Memory B cell (primary cell): ENCODE measurements around the gene CFAP299.

Source experiments
- ATAC-seq: fragments of 150-1000 bp; cut with Tn5 transposase; 2 replicates; pipeline ENCODE4 v1.10.0; 2021; ENCODE audit warnings: low read depth, mild to moderate bottlenecking, moderate library complexity
- DNase-seq, 2 donors: peaks; one replicate each; pipeline ENCODE4 v3.0.0; 2022; ENCODE audit warnings: low spot score in 2 of 2
- H3K27ac Mint-ChIP-seq: one replicate; pipeline ENCODE4 v1.8.0; 2022; ENCODE audit warnings: mild to moderate bottlenecking, moderate library complexity, mixed read lengths
- H3K27me3 Mint-ChIP-seq: one replicate; pipeline ENCODE4 v1.8.0; 2022; ENCODE audit warnings: mixed read lengths
- H3K36me3 Mint-ChIP-seq: one replicate; pipeline ENCODE4 v1.8.0; 2022; ENCODE audit warnings: mild to moderate bottlenecking, mixed read lengths
- H3K4me1 Mint-ChIP-seq: one replicate; pipeline ENCODE4 v1.8.0; 2022; ENCODE audit warnings: mixed read lengths
- H3K4me3 Mint-ChIP-seq: one replicate; pipeline ENCODE4 v1.8.0; 2022; ENCODE audit warnings: mild to moderate bottlenecking, moderate library complexity, mixed read lengths
- H3K9me3 Mint-ChIP-seq: one replicate; pipeline ENCODE4 v1.8.0; 2022; ENCODE audit warnings: mixed read lengths

Gene CFAP299

DNA sequence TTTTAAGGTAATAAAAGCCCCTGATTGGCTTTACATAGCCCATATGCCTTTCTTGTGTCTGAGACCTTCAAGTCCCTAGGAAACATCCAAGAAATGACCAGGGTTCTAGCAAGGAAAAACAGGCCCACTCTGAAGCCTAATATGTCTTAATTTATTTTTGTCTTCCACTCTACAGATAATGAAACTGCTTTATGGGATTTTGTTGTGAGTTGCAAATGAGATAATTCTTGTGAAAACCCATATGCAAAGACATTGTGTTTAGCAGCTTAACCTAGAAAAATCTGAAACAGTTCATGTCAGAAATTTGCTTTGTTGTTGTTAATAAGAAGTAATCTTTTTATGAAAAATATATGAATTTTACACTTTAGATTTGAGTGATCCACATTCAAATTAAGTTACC is 504.3 kb downstream of the CFAP299 start:
- Mint-ChIP-seq H3K4me1 (no peaks in the 10 kb centered on the region), H3K9me3 (peaks cover 1% of the 10 kb centered on the region), H3K4me3 (no peak overlapping the region), H3K27me3 (peaks cover 2% of the 10 kb centered on the region), H3K36me3 (peaks cover 1% of the 10 kb centered on the region), H3K27ac (no peak overlapping the region)
- ATAC-seq (no peak), DNase-seq (no peak)

DNA sequence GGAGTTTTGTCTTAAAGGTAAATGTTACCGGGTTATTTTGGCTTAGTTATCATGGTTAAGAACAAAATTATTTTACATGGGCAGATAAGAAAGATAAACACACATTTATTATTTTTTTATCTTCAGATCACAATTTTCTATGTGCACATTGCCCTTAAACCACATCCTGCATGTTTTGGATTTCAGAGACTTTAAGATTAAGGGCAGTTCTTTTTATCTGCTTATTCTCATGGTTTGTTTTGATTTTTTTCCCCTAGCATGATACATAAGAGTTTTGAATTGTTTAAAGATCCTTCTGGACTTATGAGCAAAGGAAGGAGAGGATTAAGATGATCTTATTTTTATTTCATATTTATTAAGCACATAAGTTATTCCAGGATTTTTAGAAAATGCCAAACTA is 504.9 kb downstream of the CFAP299 start:
- peaks cover 2% of the 10 kb centered on the region for H3K27me3 Mint-ChIP-seq
- H3K9me3 Mint-ChIP-seq, result peaks cover 3% of the 10 kb centered on the region
- ATAC-seq, result no peak
- DNase-seq, result no peak
- H3K4me3 Mint-ChIP-seq, result no peak overlapping the region
- H3K27ac Mint-ChIP-seq, result no peak overlapping the region
- no peaks in the 10 kb centered on the region for H3K4me1 Mint-ChIP-seq
- peaks cover 1% of the 10 kb centered on the region for H3K36me3 Mint-ChIP-seq

DNA sequence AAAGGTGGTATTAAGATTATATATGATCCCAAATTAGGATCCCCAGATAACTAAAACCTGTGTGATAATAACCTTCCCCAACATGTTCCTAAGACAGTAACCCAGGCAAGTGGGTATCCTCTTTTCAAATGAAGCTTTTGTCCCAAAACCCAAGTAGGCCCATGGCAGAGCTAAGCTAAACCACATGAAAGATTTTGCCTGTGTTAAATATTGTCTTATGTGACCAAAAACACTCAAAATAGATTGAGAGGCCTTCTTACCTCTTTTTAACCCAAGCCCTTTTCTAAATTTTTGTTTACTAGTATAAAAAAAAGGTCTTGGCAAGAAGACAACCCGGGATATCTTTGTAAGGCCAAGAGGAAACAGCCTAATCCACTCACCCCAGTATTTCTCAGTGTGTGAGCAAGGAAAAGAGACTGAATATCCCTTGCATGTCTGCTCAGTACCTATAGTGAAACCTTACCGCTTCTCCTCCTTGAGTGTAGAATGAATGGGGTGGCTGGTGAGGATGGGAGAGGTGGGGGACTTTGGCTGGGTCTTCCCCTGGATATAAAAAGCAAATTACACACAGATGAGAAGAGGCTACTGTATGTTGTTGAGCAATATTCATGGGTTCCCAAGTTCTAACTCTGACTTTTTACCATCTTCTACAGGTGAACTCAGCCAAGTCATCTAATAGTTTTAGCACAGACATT is 506.2 kb downstream of the CFAP299 start:
- H3K4me3 Mint-ChIP-seq, result no peak overlapping the region
- peaks cover 2% of the 10 kb centered on the region for H3K27me3 Mint-ChIP-seq
- ATAC-seq (no peak), DNase-seq (no peak)
- H3K4me1 Mint-ChIP-seq, result no peaks in the 10 kb centered on the region
- no peak overlapping the region for H3K27ac Mint-ChIP-seq
- peaks cover 1% of the 10 kb centered on the region for H3K36me3 Mint-ChIP-seq
- H3K9me3 Mint-ChIP-seq, result peaks cover 4% of the 10 kb centered on the region

DNA sequence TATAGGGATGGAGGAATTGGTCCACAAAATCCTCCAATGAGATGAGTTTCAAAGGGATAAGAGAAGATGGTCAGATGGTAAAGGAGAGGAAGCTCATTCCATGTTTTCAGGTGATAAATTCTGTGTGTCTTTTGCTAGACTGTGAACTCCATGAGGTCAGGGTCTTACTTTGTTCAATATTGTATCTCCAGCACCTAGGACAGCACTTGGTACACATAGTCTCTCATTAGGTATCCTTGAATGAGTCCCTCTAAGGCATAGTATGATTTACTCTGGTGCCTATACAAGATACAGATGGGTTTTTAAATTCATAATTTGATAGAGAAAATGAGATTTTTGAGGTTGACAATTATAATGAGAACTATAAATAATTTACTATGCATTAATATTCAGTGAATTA is 510.7 kb downstream of the CFAP299 start:
- DNase-seq (no peak), ATAC-seq (no peak)
- peaks cover 2% of the 10 kb centered on the region for H3K27me3 Mint-ChIP-seq
- peaks cover 3% of the 10 kb centered on the region for H3K9me3 Mint-ChIP-seq
- H3K27ac Mint-ChIP-seq, result no peak overlapping the region
- no peak overlapping the region for H3K4me3 Mint-ChIP-seq
- no peaks in the 10 kb centered on the region for H3K36me3 Mint-ChIP-seq
- no peaks in the 10 kb centered on the region for H3K4me1 Mint-ChIP-seq

DNA sequence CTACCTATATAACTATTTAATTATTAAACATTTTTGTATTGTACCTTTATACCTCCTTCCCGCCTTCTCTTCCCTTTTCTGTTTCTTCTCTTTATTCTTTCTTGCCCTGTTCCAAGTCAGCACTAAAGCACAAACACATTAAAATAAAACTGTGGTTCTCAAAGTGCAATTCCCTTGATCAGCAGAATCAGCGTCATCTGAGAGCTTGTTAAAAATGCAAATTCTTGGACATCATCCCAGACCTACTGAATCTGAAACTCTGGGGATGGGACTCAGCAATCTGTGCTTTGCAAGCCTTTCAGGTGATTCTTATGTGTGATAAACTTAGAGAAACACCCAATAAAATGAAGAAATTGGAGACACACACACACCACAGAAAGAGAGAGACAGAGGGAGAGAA is 516.5 kb downstream of the CFAP299 start:
- Mint-ChIP-seq H3K4me1 (no peaks in the 10 kb centered on the region), H3K4me3 (no peak overlapping the region), H3K27ac (no peak overlapping the region), H3K36me3 (no peaks in the 10 kb centered on the region), H3K9me3 (no peaks in the 10 kb centered on the region), H3K27me3 (no peaks in the 10 kb centered on the region)
- no peak for DNase-seq
- ATAC-seq, result no peak

DNA sequence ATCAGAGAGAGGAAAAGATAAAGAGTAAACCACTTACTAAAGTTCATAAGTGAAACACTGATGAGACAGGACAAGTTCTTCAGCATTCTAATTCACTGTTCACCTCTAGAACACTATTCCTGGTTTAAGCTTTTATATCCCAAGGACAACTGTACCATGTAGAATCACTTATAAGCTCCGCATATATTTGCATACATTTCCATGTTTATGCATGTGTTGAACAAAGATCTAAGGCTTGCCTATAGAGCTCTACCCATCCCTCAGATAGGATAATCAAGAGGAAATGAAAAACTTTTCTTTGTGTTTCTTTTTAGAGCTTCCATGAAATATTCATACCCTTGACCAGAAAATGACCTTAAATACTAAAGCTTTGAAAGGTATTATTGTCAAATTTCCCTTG is 538.0 kb downstream of the CFAP299 start:
- Mint-ChIP-seq H3K36me3 (no peaks in the 10 kb centered on the region), H3K27me3 (no peaks in the 10 kb centered on the region), H3K4me3 (no peak overlapping the region), H3K27ac (no peak overlapping the region), H3K9me3 (no peaks in the 10 kb centered on the region), H3K4me1 (peaks cover 18% of the 10 kb centered on the region)
- DNase-seq (no peak), ATAC-seq (no peak)

DNA sequence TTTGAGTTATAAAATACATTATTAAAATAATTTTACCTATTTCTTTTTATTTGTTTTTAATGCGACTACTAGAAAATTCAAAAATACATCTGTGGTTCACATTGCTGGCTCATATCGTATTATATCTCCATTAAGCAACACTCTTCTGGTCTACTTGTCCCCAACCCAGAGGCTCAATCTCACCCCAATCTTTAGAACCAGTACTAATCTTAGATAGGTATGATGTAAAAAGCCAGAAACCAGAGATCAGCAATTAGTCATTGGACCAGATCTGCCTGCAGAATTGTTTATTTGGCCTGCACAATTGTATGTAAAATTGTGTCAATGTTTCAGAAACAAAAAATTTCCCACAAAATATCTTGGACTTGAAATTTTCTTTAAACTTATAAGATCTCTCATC is 539.4 kb downstream of the CFAP299 start:
- ATAC-seq (no peak), DNase-seq (no peak)
- peaks cover 1% of the 10 kb centered on the region for H3K36me3 Mint-ChIP-seq
- H3K27me3 Mint-ChIP-seq, result no peaks in the 10 kb centered on the region
- H3K9me3 Mint-ChIP-seq, result no peaks in the 10 kb centered on the region
- H3K4me3 Mint-ChIP-seq, result no peak overlapping the region
- no peak overlapping the region for H3K27ac Mint-ChIP-seq
- peaks cover 20% of the 10 kb centered on the region for H3K4me1 Mint-ChIP-seq

DNA sequence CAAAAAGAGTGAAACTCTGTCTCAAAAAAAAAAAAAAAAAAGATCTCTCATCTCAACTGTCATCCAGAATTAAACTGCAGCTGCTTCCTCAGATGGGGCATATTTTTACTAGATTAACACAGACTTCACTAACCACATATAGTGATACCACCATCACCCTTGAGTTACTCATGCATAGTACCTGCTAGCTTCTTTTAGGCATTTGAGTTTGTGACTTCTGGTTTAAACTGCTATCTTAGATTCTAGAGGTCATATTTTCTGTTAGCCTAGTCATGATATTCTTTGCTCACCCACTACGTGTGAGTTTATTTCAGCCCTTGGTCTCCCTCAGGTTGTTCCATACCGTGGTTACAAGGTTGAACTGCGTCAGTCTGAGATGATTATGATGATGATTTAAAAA is 540.1 kb downstream of the CFAP299 start:
- H3K27ac Mint-ChIP-seq, result peak overlapping the region; percentile 25
- H3K9me3 Mint-ChIP-seq, result no peaks in the 10 kb centered on the region
- peaks cover 20% of the 10 kb centered on the region for H3K4me1 Mint-ChIP-seq
- H3K4me3 Mint-ChIP-seq, result peak overlapping the region; percentile 18
- DNase-seq (peak in 1 of 2 donors; percentile 55), ATAC-seq (peak; percentile 96)
- H3K36me3 Mint-ChIP-seq, result peaks cover 1% of the 10 kb centered on the region
- H3K27me3 Mint-ChIP-seq, result no peaks in the 10 kb centered on the region

DNA sequence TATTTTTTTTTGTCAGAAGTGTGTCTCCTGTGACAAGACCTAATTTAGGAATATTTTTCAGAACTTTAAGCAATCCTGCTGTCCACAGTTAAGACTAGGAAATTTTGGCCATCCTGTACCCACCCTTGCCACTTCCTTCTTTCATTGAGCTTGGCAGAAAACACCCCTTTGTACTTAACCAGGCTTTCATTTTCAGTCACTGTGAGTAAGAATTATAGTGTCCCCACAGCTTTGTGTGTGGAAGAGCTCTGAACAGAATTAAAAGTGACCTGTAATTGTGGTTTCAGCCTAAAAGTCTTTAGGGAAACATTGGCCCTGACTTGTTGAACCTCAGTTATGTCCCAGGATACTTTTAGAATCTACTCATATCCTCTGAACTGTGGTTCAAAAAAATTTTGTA is 541.3 kb downstream of the CFAP299 start:
- H3K9me3 Mint-ChIP-seq, result no peaks in the 10 kb centered on the region
- H3K4me3 Mint-ChIP-seq, result no peak overlapping the region
- peaks cover 1% of the 10 kb centered on the region for H3K36me3 Mint-ChIP-seq
- DNase-seq (no peak), ATAC-seq (peak; percentile 29)
- H3K27me3 Mint-ChIP-seq, result no peaks in the 10 kb centered on the region
- H3K4me1 Mint-ChIP-seq, result peaks cover 20% of the 10 kb centered on the region
- peak overlapping the region; percentile 66 for H3K27ac Mint-ChIP-seq

DNA sequence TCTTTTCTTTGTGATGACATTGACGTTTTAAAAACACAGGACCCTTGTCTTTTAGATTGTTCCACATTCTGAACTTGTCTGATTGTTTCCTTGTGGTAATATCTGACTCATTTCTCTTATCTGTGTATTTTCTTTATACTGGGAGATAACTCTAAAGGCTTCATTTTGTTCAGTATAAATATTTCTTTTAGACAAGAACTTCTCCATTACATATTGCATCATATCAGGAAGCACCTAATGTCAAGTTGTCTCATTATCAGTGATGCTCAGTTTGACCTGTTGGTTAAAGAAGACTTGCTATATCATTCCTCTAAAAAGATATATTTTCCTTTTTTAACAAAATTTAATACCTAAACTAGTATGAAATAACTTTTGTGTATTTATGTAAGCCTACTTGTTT is 542.7 kb downstream of the CFAP299 start:
- Mint-ChIP-seq H3K4me3 (no peak overlapping the region), H3K36me3 (peaks cover 4% of the 10 kb centered on the region), H3K9me3 (no peaks in the 10 kb centered on the region), H3K4me1 (peaks cover 20% of the 10 kb centered on the region), H3K27ac (no peak overlapping the region), H3K27me3 (no peaks in the 10 kb centered on the region)
- ATAC-seq (no peak), DNase-seq (no peak)

DNA sequence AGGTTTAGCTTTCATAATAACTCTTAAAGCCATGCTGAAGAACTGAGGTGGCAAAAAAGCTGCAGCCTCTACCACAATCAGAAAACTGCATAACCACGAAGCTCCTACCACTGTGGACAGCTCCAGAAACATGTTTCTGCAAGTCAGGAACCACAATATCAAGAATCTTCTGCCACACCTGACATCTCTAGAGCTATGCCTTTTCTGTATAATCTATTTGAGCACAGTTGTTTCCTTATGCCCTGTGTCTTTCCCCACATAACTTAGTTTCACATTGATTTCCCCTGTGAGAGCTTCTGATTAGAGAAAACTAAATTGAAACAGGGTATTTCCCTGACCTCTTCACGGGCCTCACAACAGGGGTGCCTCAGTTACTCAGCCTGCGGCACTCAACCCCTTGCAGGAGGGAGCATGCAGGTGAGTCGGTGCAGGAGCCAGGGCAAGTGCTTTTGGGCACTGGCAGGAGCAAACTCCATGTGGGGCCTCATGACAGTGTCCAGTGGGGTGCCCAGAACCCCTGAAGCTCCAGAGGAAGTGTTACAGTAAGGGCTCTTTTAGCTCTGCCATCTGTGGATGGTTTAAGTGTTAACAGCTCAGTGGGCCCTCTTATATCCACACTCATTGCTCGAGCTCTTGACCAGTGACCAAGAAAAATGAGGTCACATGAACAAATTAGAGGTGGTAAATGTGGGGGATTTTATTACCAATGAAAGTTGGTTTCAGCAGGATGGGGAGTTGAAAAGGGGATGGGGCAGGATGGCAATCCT is 562.2 kb downstream of the CFAP299 start:
- Mint-ChIP-seq H3K4me1 (peaks cover 5% of the 10 kb centered on the region), H3K9me3 (peaks cover 3% of the 10 kb centered on the region), H3K27ac (no peak overlapping the region), H3K4me3 (no peak overlapping the region), H3K36me3 (no peaks in the 10 kb centered on the region), H3K27me3 (no peaks in the 10 kb centered on the region)
- ATAC-seq, result no peak
- no peak for DNase-seq

DNA sequence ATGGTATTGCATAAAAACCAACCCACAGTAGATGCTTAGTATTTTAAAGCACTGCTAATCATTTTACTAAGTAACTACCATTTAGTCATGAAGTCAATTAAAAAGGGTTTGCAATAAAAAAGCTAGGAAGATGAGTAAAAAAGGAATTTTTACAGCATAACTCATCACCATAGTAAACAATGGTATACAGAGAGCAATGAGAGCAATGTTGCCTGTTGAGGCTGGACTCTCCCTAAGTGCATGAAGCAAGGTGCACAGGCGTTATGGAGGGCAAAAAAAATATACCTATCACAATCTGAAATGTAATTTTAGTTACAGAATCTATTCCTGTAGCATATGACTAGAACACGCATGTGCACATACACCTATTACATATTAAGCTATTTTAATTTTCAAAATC is 565.4 kb downstream of the CFAP299 start:
- peaks cover 5% of the 10 kb centered on the region for H3K4me1 Mint-ChIP-seq
- H3K27me3 Mint-ChIP-seq, result no peaks in the 10 kb centered on the region
- ATAC-seq (no peak), DNase-seq (no peak)
- no peak overlapping the region for H3K27ac Mint-ChIP-seq
- no peak overlapping the region for H3K4me3 Mint-ChIP-seq
- peaks cover 2% of the 10 kb centered on the region for H3K36me3 Mint-ChIP-seq
- peaks cover 2% of the 10 kb centered on the region for H3K9me3 Mint-ChIP-seq

DNA sequence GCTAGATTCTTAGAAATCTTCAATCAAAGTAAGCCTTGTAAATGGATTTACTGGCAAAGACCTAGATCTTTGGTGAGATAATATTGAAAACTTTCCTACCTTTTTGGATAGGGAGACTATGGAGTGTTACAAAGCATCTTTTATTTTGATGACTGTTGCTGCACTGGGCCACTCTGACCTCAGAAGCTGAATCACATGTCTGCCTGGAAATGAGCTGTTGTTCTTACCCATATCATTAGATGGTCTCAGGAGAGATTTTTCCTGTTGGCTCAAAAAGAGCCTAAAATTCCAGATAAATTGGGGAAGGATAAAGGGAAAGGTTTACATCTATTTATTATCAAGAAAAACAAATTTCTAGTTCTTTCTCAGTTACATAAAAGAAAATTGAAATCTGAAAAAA is 567.5 kb downstream of the CFAP299 start:
- ATAC-seq (no peak), DNase-seq (no peak)
- no peaks in the 10 kb centered on the region for H3K27me3 Mint-ChIP-seq
- peaks cover 9% of the 10 kb centered on the region for H3K36me3 Mint-ChIP-seq
- peaks cover 9% of the 10 kb centered on the region for H3K9me3 Mint-ChIP-seq
- peaks cover 3% of the 10 kb centered on the region for H3K4me1 Mint-ChIP-seq
- H3K27ac Mint-ChIP-seq, result no peak overlapping the region
- no peak overlapping the region for H3K4me3 Mint-ChIP-seq

DNA sequence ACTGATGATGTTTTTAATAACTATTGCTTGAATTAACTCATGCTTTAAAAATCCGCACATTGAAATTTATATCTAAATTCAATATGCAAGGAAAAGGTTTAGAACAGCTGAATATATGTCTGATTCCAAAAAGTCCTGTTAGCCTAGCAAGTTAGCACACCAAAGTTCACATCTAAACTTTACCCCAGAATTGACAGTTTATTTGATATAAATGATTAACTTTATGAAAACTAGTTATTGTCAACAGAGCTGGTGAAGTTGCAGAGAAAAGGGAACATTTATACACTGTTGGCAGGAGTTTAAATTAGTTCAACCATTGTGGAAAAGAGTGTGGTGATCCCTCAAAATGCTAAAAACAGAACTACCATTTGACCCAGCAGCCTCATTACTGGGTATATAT is 574.4 kb downstream of the CFAP299 start:
- peaks cover 13% of the 10 kb centered on the region for H3K9me3 Mint-ChIP-seq
- peaks cover 6% of the 10 kb centered on the region for H3K4me1 Mint-ChIP-seq
- H3K27ac Mint-ChIP-seq, result no peak overlapping the region
- ATAC-seq (no peak), DNase-seq (no peak)
- peaks cover 11% of the 10 kb centered on the region for H3K36me3 Mint-ChIP-seq
- H3K4me3 Mint-ChIP-seq, result no peak overlapping the region
- H3K27me3 Mint-ChIP-seq, result no peaks in the 10 kb centered on the region

DNA sequence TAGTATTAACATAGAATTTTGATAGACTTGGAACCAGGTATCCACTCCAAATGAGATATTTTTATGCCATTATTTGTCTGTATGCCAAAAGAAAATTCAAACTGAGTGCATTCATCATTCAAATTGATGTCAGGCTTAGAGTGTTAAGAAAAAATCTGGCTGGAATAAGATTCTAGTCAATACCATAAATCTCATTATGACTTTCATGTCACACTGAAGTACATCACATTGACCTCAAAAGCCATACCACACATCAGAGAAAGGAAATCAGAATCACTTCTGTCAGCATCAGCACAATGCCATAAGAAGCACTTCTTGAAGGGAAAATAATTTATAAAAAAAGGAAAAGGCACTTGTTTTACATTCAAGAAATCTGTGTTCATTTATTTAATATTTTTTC is 575.9 kb downstream of the CFAP299 start:
- Mint-ChIP-seq H3K4me1 (peaks cover 6% of the 10 kb centered on the region), H3K27ac (no peak overlapping the region), H3K36me3 (peaks cover 9% of the 10 kb centered on the region), H3K4me3 (no peak overlapping the region), H3K27me3 (no peaks in the 10 kb centered on the region), H3K9me3 (peaks cover 11% of the 10 kb centered on the region)
- ATAC-seq, result no peak
- no peak for DNase-seq
